NCI-H69 (cell line): Measurements from ENCODE around the gene NPAS1.
"Not testable (repeated sequence)": the region's sequence is repeated elsewhere in the genome, so short reads cannot be mapped to it uniquely, and the experiment has no call there.

ENCODE experiments used
- DNase-seq: peaks from one replicate; lab custom pipeline; 2025; lab: John Stamatoyannopoulos, UW

Gene NPAS1

DNA sequence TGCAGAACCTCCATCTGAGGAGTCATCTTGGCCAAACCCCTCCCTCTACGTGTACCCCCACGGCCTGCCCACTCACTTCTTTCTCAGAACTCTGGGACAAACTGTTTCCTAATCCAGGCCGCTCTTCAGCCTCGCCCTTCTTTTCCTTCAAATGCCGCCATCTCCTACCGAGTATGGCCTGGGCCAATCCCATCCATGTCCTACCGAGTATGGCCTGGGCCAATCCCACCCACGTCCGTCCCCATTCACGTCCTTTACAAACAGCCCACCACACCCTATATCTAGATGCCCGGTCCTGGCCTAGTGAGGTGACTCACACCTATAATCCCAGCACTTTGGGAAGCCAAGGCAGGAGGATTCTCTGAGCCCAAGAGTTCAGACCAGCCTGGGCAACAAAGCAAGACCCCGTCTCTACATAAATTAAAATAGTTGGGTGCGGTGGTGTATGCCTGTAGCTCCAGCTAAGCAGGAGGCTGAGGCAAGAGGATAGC is 27.7 kb downstream of the NPAS1 start:
- DNase-seq: no peak

DNA sequence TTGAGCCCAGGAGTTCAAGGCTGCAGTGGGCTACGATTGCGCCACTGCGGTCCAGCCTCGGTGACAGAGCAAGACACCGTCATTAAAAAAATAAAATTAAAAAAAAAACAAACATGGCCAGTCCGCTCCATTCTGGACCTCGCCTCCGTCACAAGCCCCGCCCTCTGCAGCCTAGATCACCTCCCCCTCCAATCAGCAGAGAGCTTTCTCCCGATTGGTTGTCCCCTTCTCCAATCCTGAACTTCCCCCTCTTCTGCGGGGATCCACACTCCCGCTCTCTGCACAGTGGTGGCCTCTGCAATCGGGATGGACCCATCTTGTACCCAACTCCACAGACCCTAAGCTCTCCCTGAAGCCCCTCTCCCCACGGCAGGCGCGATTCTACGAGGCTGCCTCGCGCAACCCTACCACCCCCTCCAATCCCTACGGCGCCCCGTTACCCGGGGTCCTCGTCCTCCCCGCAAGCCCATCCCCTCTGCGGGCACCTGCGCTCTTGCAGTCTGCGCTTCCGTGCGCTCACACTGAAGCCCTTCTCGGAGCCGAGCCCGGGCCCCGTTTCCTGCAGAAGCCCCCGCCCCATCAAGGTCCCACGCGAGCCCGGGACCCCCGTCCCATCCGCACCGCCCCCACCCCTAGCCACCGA is 28.2 kb downstream of the NPAS1 start:
- peak; percentile 96 for DNase-seq

DNA sequence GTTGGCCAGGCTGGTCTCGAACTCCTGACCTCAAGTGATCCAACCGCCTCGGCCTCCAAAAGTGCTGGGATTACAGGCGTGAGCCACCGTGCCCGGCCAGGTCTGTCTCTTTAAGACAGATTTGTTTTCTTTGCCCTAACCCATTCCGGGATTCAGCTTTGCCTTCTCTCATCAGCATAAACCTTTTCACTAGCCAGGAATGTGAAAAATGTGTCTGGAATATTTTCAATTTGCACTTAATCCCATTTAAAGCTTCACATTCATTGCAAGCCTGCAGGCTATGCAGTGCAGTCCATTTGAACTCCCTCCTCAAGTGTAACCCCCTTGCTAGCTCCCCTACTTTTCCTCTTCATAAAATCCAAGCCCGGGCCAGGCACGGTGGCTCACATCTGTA is 29.7 kb downstream of the NPAS1 start:
- peak; percentile 6 for DNase-seq

DNA sequence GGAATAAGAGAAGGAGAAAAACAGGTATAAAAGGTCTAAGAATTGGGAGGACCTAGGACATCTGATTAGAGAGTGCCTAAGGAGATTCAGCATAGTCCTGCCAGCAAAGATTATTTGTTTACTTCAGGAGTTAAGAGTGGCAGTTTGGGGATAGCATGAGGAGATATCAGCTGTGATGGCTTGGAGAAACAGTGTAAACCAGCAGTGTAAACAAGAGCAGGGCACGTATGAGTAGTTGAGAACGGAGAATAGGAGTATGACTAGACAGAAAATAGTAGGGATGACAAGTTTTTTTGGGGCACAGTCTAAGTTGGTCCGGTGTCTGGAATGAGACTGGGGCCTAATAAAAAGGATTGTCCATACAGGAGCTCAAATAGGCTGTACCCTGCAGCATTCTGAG is 30.9 kb downstream of the NPAS1 start:
- not testable (repeated sequence) for DNase-seq

DNA sequence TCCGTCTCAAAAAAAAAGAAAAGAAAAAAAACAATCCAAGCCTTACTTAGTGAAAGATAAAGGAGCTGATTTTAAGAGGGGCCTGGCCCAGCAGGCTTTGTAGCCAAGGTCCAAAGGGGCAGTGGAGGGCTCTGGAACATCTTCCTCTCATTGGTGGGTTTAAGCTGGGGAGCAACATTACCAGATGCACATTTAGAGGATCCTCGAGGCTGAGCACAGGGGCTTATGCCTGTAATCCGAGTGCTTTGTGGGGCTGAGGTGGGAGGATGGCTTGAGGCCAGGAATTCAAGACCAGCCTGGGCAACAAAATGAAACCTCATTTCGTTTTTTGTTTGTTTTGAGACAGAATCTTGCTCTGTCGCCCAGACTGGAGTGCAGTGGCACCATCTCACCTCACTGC is 36.8 kb downstream of the NPAS1 start:
- no peak for DNase-seq

DNA sequence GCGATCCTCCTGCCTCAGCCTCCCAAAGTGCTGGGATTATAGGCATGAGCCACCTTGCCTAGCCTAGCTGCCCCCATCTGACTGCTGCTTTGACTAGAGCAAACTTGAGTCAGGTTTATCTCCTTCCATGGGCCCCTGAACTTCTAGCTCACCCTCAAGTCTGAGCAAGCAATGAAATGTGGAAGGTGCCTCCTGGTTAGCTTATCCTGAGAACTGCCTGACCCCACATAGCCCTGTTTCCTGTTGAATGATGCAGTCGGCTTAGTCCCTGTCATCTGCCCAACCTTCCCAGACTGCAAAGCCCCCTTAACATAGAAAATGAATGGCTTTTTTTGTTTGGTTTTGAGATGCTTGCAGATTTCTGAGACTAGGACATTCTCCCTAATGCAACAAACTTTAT is 37.7 kb downstream of the NPAS1 start:
- no peak for DNase-seq

DNA sequence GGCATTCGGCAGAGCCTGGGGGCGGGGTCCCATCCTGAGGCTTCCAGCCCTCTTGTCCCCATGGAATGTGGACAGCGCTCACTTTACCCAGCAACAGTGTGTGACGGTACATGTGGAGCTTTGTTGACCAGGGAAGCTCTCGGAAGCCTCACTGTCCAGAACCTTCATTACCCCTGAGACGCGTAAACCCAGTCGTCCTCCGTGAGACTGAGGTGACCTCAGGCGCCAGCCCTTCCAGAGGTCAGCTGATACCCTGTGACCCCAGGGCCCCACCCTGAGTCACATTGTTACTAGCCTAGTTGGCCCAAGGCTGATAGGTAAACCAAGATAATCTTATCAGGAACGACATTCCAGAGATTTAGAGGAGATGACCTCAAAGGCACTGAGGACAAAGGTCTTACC is 39.0 kb downstream of the NPAS1 start:
- no peak for DNase-seq

DNA sequence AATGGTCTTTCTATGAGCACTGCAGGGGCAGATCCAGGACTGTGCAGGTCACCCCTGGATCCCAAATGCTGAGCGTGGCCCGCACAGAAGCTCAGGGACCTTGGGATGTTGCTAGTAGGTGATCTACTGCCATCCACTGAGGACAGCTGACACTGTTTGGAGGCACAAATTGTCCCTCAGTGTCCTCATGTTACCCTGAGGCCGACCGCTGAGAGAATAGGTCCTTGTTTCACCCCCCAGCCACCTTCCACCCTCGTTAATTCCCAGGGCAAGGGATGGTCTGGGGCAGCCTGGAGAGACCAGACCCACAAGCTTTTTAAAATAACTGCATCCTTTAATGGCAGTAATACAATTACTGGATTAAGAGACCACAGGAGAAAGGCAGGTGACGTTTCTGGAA is 44.2 kb downstream of the NPAS1 start:
- no peak for DNase-seq

DNA sequence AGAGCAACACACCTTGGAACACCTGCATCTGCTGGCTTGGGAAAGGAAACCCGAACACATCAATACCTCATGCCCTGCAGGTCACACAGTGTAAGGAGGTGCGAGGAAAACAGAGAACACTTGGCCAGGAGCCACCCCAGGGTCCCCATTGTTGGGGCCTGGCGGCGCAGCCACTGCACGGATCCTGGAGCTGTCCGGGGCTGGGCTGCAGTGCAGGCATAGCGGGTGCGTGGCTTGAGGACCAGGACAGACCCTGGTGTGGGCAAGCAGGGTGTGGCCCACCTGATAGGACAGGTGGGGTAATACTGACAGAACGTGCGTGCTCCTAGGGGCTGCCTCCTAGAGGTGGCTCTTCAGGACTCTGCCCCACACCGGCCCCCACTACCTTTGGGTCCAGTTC is 45.6 kb downstream of the NPAS1 start:
- no peak for DNase-seq

DNA sequence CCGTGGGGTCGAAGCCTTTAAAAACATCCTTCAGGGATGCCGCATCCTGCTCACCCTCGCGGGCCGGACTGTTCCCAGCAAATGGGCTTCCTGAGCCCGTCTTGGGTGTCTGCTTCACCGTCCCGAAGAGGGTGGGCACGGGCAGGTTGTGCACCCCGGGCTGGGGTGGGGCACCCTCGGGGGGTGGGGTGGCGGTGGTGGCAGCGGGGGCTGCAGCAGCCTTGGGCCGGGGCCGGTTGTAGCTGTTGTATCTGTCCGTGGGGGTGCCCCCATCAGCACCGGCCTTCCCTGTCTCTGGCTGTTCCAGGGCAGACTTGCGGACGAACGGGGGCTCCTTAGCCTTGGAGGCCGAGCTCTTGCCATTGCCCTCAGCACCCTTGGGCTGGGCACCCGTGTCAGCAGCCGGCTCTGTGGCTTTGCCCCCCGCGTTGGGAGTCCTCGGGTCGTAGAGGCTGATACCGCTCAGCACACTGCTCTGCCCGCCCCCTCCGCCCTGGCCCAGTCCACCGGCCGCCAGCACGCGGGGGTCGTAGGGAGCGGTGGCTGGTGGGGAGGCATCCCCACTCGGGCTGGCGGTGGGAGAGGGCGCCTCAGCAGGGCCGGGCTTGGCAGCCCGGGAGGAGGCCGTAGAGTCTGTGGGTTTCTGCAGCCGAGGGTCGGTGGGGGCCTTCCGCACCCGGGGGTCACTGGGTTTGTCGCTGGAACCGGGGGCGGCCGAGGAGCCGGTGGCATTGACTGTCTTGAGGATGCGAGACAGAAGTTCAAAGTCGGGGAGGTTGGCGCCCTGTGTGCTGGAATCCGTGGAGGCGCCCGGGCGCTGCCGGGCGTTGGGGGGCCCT is 47.0 kb downstream of the NPAS1 start:
- no peak for DNase-seq

DNA sequence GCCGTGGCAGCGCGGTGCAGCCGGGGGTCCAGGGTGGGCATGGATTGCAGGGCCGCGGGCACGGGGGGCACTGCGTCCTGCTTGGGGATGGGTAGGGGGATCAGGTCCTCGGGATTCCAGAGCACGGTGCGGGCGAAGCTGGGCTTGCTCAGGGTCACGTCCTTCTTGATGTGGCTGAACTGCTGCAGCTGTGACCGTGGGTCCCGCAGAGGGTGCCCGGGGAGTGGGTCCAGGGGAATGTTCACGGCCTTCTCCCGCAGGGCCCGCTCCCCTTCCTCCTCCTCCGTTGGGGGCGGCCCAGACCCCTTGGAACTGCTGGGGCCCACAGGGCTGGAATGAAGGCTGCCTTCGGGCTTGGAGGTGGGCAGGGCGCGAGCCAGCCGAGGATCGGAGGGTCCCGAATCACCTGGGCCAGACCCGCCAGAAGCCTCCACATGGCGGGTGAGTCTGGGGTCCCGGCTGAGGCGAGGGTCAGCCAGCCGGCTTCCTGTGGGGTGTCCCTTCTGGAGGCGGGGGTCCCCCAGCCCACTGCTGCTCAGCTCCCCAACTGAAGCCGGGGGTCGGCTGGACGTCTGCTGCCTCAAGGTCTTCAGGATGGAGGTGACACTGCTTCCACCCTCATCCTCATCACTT is 47.7 kb downstream of the NPAS1 start:
- DNase-seq: no peak

DNA sequence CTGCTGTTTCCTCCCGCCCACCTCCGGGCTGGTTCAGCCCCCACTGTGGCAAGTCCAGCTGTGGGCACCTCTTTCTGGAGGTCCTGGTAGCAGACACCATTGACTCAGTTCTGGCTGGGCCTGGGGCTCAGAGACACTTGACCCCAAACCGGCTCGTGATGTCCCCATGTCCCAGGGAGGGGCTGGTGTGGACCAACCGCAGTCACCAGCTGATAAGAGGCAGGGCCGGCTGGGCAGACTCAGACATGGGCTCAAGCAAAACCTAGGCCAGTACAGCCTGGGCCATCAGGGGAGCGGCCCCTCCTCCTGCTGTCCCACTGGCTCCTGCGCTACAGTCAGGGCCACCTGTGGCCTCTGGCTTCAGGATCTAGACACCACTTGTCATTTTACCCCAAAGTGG is 48.6 kb downstream of the NPAS1 start:
- no peak for DNase-seq

DNA sequence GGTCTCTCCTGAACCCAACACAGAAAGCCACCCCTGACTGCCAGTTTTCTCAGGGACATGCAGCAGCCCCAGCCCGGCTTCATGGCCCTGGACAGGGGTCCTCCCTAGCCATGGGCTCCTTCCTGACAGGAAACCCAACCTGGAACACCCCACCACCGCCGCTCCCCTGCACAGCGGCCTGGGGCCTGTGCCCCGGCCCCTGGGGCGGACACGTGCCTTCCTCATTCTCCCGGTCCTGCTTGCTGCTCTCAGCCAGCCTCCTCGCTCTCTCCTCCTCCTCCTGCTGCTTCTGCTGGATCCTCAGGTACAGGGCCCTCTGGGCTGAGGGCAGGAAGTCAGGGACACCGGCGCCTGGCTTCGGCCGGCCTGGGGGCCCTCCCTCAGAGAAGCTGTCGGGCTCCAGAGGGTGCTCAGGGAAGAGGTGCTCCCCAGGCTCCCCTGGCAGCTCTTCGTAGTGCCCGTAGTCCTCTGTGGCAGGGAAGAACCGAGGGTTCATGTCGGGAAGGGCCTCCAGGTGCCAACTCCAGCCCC is 49.3 kb downstream of the NPAS1 start:
- no peak for DNase-seq

DNA sequence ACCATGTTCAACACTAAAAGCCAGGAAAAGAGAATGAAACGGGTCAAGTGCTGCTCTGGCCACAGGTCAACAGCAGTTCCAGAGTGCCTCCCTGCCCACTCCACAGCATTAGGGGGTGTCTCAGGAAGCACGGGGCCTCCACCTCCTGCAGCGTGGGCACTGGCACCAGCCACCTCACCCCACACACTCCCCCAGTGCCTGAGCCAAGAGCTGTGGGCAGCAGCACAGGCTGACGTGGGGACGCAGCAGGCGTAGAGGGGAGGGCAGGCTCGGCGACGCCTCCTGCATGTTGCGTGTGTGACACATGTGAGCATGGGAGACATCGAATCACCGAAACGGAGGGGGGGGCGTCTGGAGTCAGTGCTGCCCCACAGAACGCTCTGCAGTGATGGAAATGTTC is 50.2 kb downstream of the NPAS1 start:
- no peak for DNase-seq

DNA sequence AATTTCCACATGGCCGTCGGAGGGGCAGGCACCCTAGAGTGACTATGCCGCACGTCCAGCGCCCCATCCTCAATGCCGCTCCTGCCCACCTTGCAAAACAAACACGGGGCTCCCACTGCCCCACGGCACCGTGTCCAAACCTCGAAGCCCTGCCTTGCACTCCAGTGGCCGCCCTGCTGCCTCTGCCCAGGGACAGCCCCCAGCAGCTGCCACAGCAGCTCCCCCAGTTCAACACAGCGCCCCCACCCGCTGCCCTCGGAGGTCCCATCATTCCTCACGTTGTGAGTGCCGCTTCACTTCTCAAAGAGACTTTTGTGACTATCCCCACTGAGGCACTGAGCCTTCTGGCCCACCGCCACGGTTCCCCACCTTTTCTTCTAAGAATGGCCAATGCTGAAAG is 51.1 kb downstream of the NPAS1 start:
- no peak for DNase-seq

DNA sequence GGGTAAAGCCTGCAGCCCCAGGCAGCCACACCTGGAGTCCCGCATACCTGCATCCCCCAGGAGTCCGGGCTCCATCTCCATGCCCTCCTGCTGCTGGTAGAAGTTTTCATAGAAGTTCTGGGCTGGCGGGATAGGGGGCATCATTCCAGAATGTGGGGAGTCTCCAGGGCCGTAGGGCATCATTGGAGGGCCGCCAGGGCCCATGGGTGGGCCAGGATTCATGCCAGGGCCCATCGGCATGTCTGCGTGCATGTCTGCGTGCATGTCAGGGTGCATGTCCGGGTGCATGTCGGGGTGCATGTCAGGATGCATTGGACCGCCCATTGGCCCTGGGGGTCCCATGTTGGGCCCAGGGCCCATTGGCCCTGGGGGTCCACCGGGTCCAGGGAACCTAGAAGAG is 52.1 kb downstream of the NPAS1 start:
- no peak for DNase-seq

DNA sequence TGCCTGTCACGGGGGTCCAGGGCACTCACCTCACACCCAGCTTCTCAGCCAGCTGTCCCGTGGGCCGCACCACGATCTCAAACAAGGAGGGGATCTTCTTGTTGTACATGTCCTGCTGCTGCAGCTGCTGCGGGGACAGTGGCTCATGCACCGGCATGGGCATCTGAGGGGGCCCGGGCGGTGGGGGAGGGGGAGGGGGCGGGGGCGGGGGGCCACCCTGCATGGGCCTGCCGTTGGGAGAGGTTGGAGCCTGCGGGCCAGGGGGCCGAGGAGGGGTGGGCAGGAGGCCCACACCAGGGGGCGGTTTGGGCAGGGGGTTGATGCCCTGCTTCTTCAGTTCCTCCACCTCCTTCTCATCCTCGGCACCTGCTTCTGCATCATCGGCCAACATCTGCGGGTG is 52.7 kb downstream of the NPAS1 start:
- DNase-seq: no peak

DNA sequence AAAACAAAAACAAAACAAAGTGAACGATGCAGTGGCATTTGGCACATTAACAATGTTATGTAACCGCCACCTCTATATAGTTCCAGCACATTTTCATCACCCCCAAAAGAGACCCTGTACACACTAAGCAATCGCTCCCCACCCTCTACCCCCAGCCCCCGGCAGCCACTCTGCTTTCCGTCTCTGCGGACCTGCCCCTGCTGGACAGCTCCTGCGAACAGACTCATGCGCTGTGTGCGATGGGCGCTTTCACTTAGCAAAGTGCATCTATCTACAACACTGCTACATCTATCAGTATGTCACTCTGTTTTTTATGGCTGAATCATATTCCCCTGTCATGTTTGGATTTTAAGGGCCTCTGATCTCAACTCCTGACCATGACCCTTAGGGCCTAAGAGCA is 53.9 kb downstream of the NPAS1 start:
- DNase-seq: no peak

DNA sequence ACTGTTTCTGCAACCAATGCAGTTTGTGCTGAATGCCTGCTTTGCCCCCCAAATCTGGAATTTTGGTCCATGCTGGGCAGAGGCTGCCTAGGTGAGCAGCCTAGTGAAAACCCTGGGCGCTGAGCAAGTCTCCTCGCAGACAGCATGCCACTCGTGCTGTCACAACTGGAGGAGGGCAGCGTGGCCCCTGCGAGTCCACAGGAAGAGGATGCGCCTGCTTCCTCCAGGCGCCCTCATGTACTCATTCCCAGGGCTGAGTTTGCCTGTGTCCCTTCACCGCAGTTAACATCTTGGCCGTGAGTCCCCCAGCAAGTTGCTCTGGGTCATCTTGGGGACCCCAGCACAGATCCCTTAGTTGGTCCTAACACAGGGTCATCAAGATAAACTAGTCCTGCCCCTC is 55.0 kb downstream of the NPAS1 start:
- DNase-seq: no peak

DNA sequence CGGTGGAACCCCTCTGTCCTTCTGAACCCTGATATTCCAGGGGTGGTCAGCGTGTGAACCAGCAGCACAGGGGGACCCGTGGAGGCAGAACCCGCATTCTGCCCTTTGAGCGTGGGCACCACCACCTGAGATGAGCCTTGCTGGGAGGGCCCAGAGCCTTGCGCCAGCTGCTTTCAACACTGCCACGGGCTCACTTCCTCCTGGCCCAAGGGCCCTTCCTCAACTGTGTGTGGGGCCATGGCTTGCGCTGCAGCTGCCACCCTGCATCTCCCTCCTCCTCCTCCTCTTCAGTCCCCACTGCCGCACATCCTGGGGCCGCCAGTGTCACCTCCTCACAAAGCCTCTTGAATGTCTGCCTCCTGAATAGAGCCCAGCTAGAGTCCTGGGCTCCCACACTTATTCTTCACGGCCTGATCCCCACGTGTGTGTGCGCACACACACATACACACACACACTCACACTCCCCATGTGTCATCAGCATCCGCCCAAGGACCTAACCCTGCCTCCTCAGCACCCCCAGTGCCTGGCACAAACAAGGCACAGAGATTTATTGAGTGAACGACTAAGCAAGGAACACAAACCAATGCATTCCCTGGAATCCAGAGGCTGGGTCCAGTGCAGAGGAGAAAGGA is 55.7 kb downstream of the NPAS1 start:
- DNase-seq: no peak

DNA sequence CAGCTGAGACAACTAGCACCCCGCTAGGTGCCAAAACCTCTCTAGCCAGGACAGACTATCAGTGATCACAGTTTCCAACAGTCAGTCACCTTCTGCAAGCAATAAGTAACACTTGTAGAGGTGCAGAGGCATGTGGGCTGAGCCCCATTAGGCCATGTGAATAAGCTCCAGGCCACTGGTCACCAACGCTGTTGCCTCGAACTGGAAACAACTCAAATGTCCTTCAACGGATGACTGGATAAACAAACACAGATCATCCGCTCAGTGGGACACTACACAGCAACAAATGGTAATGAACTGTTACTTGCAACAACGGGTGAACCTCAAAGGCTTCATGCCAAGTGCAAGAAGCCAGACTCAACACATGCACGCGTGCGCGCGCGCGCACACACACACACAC is 56.3 kb downstream of the NPAS1 start:
- DNase-seq: peak; percentile 44

DNA sequence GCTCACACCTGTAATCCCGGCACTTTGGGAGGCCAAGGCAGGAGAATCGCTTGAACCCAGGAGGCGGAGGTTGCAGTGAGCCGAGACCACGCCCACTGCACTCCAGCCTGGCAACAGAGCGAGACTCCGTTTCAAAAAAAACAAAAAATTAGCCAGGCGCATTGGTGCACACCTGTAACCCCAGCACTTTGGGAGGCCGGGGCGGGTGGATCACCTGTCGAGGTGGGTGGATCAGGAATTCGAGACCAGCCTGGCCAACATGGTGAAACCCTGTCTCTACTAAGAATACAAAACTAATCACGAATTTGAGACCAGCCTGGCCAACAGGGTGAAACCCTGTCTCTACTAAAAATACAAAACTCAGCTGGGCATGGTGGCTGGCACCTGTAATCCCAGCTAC is 58.7 kb downstream of the NPAS1 start:
- DNase-seq: not testable (repeated sequence)
